ENCODE measurements around the gene GATA5.

The GATA5 gene

GRCh38 chr20:62513991-62514390 is 38.2 kb upstream of the GATA5 start:
- TF ChIP-seq, protein P1, sequence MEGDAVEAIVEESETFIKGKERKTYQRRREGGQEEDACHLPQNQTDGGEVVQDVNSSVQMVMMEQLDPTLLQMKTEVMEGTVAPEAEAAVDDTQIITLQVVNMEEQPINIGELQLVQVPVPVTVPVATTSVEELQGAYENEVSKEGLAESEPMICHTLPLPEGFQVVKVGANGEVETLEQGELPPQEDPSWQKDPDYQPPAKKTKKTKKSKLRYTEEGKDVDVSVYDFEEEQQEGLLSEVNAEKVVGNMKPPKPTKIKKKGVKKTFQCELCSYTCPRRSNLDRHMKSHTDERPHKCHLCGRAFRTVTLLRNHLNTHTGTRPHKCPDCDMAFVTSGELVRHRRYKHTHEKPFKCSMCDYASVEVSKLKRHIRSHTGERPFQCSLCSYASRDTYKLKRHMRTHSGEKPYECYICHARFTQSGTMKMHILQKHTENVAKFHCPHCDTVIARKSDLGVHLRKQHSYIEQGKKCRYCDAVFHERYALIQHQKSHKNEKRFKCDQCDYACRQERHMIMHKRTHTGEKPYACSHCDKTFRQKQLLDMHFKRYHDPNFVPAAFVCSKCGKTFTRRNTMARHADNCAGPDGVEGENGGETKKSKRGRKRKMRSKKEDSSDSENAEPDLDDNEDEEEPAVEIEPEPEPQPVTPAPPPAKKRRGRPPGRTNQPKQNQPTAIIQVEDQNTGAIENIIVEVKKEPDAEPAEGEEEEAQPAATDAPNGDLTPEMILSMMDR (IDR thresholded peaks at IDR 0.05; ENCODE audit: low read depth, low read length) = no peak
- in situ Hi-C loops (cut with HindIII; ENCODE audit: low sequenced_read_pairs) = no loop called here
- no peak overlapping the region for H3K4me3 ChIP-seq (ENCODE audit: low read depth, low read length)
- no peak for DNase-seq (ENCODE audit: low read depth, low spot score)

DNA sequence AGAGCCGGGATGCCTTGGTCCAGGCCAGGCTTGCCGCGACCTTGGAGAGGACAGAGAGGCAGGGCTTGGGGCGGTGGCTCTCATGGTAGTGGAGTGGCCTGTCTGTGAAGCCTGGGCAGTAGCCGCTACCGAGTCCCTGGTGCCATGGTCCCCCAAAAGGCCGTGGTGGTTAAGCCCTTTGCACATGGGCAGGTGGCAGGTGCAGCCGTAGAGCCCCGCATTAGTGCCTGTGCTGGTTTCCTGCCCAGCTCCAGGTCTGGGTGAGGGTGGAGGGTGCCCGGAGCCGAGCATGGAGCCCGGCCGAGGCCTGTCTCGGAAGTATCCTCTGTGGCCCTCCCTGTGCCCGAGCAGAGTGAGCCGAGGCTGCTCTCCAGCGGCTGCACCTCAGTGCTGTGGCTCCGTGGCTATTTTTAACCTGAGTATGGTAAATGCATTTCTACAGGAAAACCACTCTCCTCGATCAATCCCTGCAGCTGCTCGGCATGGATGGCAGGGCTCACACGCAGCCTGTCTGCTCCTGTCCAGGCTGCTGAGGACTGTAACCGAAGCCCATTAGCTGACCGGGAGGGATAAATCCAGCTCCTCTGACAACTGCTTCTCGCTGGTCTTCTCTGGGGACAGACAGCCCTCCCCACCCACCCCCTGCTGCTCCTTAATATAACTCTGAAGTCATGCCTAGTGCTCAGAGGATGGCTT is 36.3 kb upstream of the GATA5 start:
- TF ChIP-seq, protein P1 (IDR thresholded peaks at IDR 0.05; ENCODE audit: low read depth, low read length) = no peak
- DNase-seq (ENCODE audit: low read depth, low spot score) = no peak
- no peak overlapping the region for H3K4me3 ChIP-seq (ENCODE audit: low read depth, low read length)
- in situ Hi-C loops (cut with HindIII; ENCODE audit: low sequenced_read_pairs) = no loop called here

- TF ChIP-seq, protein P1 (IDR thresholded peaks at IDR 0.05; ENCODE audit: low read depth, low read length) = no peak
- in situ Hi-C loops (cut with HindIII; ENCODE audit: low sequenced_read_pairs) = no loop called here
- DNase-seq (ENCODE audit: low read depth, low spot score) = no peak
- no peak overlapping the region for H3K4me3 ChIP-seq (ENCODE audit: low read depth, low read length)
Measured at GRCh38 chr20:62511300-62511914, 35.6 kb upstream of the GATA5 start.

DNA sequence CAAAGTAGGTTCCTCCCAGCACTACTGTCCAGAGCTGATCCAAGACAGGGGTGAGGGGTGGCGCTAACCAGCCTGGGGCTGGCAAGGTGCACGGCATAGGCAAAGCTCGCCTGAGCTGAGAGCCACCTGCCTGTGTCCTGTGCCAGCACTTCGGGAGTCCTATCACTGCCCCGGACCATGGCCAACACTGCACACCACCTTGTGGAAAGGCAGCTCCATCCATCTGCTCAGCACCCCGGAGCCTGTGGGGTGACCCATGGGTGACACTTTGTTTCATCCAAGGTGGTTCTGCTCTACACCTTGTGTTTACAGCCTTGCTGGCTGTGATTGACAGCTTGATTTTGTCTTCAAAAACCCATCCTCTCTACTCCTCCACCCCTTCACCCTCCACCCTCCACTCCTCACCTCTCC is 32.9 kb upstream of the GATA5 start:
- in situ Hi-C loops (cut with HindIII; ENCODE audit: low sequenced_read_pairs) = no loop called here
- H3K4me3 ChIP-seq (ENCODE audit: low read depth, low read length) = no peak overlapping the region
- no peak for DNase-seq (ENCODE audit: low read depth, low spot score)
- TF ChIP-seq, protein P1 (IDR thresholded peaks at IDR 0.05; ENCODE audit: low read depth, low read length) = no peak

- TF ChIP-seq, protein P1 (IDR thresholded peaks at IDR 0.05; ENCODE audit: low read depth, low read length) = no peak
- H3K4me3 ChIP-seq (ENCODE audit: low read depth, low read length) = no peak overlapping the region
- DNase-seq (ENCODE audit: low read depth, low spot score) = no peak
- in situ Hi-C loops (cut with HindIII; ENCODE audit: low sequenced_read_pairs) = no loop called here
Measured at GRCh38 chr20:62507991-62508640, 32.3 kb upstream of the GATA5 start.

GRCh38 chr20:62507323-62507722 is 31.5 kb upstream of the GATA5 start:
- no peak overlapping the region for H3K4me3 ChIP-seq (ENCODE audit: low read depth, low read length)
- TF ChIP-seq, protein P1 (IDR thresholded peaks at IDR 0.05; ENCODE audit: low read depth, low read length) = no peak
- no peak for DNase-seq (ENCODE audit: low read depth, low spot score)
- in situ Hi-C loops (cut with HindIII; ENCODE audit: low sequenced_read_pairs) = no loop called here
